ENCODE results near the gene DYSF. TPM values are rescaled to one million over a fixed set of nuclear protein-coding genes. Genes with fewer than 3 reads are reported as not detected.

DYSF gene
- total RNA-seq, 4 donors from 2014 or later, result 4.2 to 26.6 (median 16.2) TPM

DNA sequence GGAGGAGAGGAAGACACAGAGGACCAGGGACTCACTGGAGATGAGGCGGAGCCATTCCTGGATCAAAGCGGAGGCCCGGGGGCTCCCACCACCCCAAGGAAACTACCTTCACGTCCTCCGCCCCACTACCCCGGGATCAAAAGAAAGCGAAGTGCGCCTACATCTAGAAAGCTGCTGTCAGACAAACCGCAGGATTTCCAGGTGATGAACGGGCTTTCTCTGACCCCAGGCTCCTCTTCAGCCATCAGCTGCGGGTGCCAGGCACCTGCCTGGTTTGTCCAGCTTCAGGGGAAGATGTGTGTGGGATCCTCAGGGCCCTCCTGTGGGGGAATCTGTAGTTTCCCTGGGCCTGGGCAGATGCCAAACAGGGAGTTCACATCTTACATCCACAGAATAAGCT is 60.4 kb downstream of the DYSF start:
- TF ChIP-seq CTCF (IDR thresholded peaks at IDR 0.05; ENCODE audit: low read depth), result no peak

DNA sequence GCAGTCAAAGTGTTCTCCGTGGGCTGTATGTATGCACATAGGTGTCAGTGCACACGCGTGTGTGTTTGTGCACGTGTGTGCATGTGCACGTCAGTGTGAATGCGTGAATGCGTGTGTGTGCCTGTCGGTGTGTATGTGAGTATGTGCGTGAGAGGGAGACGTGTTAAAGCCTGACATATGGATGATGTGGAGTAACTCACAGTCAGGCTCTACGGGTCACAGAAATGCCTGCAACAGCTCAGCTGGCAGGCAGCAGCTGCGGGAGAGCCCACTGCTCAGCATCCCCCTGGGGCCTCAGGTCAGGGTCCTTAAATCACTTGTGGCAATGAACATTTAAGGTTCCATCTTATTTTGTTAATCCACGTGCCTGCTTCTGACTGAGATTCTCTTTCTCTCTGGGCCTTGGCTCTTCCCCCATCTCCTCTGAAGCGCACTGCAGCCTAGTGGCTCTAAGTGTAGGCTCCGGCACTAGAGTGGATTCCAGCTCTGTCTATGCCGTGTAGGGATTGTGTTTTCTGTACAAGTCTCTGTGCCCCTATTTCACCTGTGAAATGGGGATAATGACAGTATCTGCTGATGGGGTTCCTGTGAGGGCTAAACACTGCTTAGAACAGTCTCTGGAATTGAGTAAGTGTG is 63.0 kb downstream of the DYSF start:
- TF ChIP-seq CTCF (IDR thresholded peaks at IDR 0.05; ENCODE audit: low read depth), result no peak

GRCh38 chr2:71517851-71518250 is 64.5 kb downstream of the DYSF start:
- no peak for TF ChIP-seq CTCF (IDR thresholded peaks at IDR 0.05; ENCODE audit: low read depth)

DNA sequence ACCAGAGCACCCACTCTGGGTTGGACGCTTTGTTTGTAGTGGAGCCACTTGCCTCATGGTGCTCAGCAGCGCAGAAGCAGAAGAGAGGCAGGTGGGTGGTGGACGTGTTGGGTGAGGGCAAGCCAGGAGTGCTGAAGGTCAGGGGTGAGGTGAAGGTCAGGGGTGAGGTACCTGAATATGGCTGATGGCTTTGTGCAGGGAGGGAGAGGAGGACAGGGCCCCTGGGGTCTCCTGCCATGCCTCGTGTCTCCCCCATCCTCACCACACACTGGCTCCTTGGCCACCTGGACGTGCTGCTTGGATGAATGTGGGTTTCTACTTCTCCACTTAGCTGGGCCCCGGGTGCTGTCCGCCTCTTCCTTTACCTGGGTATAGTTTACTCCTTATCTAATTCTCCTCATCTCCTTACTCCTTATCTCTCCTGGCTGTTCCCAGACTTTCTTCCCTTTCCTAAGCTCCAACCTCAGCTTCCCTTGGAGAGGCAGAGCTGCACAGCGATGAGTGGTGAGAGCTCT is 68.1 kb downstream of the DYSF start:
- no peak for TF ChIP-seq CTCF (IDR thresholded peaks at IDR 0.05; ENCODE audit: low read depth)

GRCh38 chr2:71524476-71524875 is 71.1 kb downstream of the DYSF start:
- TF ChIP-seq CTCF (IDR thresholded peaks at IDR 0.05; ENCODE audit: low read depth), result no peak

DNA sequence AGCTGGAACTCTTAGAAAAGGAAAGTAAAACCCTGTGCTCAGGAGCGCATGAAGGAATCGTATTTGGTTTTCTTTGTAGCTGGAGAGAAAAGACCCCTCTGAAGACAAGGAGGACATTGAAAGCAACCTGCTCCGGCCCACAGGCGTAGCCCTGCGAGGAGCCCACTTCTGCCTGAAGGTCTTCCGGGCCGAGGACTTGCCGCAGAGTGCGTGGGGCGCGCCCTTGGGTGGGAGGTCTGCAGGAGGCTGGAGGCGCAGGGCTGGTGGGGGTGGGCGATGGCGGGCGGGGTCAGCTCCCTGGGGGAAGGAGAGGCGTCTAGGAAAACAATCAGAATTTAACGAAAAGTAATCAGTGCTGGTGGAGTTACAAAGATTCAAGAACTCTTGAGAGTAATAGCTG is 72.8 kb downstream of the DYSF start:
- TF ChIP-seq CTCF (IDR thresholded peaks at IDR 0.05; ENCODE audit: low read depth), result no peak

DNA sequence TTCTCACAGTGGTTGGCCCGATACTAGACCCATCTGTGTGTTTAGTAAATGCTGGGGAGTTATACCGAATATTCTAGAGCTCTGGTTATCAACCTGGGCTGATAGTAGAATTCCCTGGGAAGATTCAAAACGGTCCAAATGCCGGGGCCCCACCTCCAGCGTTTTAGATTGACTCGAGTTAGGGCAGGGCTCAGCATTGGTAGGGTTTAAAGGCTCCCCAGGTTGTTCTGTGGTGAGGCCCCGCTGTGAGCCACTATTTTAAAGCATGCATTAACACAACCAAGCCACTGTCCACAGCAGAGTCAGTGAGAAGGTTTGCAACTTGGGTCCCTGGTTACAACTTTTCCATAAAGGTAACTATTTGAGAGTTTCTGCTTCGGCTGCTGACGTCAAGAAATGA is 73.6 kb downstream of the DYSF start:
- no peak for TF ChIP-seq CTCF (IDR thresholded peaks at IDR 0.05; ENCODE audit: low read depth)

Measured in subcutaneous adipose tissue (tissue), 4 donors.